Activated CD4-positive, CD25-positive, alpha-beta regulatory T cell treated with anti-CD3 and anti-CD28 coated beads, Interleukin-2, amount 50 U/mL, for 72 hours (primary cell): ENCODE measurements around the gene TAF1.

Experiments
- DNase-seq: peaks from one replicate; pipeline ENCODE4 v3.0.0; 2021

TAF1 gene

GRCh38 chrX:71514367-71515037, 148.3 kb downstream of the TAF1 start:
- DNase-seq: no peak

- no peak for DNase-seq
Observed at GRCh38 chrX:71515038-71515396, 148.9 kb downstream of the TAF1 start.
